ENCODE data around the gene TSC2. TPM values are rescaled to one million over a fixed set of nuclear protein-coding genes. Genes with fewer than 3 reads are reported as not detected.

TSC2 gene
- total RNA-seq, 4 donors from 2014 or later, result 101 to 148 (median 109) TPM

DNA sequence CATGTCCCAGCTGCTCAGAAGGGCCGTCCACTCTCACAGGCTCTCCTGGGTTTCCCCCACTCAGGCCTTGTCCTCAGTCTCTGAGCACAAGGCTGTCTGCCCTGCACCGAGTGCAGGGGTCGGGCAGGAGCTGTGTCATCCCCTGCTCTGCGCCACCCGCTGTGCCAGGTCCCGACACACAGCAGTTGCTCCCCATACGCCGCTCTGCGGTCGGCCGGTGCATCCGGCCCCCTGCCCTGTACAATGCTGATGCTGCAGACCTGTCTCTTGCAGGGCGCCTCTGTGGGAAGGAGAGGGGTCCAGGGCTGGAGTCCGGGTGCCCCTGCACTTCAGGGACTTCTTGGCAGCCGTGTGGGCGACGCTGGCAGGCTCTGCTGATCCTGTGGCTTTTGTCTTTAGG is 6.1 kb downstream of the TSC2 start:
- Histone ChIP-seq H3K36me3 (peaks cover 10 to 20% of the 10 kb centered on the region in 2 donors), H3K4me3 (replicated peaks in 1 of 3) (no peak overlapping the region), H3K27me3 (no peaks in the 10 kb centered on the region), H3K9me3 (no peaks in the 10 kb centered on the region), H3K4me1 (peaks cover 16 to 35% of the 10 kb centered on the region in 2 donors), H3K27ac (peak overlapping the region in 1 of 3 donors; percentile 10)
- TF ChIP-seq, protein P1, sequence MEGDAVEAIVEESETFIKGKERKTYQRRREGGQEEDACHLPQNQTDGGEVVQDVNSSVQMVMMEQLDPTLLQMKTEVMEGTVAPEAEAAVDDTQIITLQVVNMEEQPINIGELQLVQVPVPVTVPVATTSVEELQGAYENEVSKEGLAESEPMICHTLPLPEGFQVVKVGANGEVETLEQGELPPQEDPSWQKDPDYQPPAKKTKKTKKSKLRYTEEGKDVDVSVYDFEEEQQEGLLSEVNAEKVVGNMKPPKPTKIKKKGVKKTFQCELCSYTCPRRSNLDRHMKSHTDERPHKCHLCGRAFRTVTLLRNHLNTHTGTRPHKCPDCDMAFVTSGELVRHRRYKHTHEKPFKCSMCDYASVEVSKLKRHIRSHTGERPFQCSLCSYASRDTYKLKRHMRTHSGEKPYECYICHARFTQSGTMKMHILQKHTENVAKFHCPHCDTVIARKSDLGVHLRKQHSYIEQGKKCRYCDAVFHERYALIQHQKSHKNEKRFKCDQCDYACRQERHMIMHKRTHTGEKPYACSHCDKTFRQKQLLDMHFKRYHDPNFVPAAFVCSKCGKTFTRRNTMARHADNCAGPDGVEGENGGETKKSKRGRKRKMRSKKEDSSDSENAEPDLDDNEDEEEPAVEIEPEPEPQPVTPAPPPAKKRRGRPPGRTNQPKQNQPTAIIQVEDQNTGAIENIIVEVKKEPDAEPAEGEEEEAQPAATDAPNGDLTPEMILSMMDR (IDR thresholded peaks at IDR 0.05), result no peak
- intact Hi-C loops (cut with DNase I), result no loop called here
- no peak for DNase-seq
- 91 to 96% methylated on average over 12 to 14 of the region's 17 CpGs for WGBS, 2 donors

DNA sequence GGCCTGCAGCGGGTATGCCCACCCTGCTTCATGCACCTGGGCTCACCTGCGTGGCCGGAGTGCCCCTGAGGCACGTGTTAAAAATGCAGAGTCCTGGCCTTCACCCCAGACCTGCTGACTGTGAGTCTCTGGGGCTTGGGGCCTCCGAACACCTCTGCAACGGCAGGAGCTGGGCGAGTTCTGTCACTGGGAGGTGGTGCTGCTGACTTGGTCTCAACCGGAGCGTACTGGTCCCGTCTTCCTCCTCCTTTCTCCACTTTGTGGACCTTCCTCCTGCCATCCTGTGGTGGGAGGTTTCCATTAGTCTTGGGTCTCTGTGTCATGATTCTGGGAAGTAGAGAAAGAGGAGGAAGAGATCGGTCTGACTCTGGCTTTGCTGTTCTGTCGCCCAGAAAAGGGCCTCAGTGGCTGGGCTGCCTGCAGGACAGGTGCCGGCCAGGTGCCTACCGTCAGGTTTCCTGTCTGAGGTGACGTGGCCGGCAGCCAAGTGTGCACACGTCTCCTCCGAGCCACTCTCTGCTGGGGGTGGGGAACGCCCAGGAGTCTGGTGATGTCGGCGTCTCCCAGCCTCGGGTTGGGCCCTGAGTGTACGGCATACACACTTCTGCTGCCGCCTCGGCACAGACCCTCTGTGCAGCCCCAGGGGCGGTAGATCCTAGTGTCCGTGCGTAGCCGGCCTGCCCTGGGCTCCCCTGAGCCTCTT is 6.9 kb downstream of the TSC2 start:
- Histone ChIP-seq H3K27ac (peak overlapping the region in 2 of 3 donors; percentile 17 to 50), H3K4me1 (peaks cover 16 to 32% of the 10 kb centered on the region in 2 donors), H3K9me3 (no peaks in the 10 kb centered on the region), H3K27me3 (no peaks in the 10 kb centered on the region), H3K4me3 (replicated peaks in 1 of 3) (no peak overlapping the region), H3K36me3 (peaks cover 10 to 20% of the 10 kb centered on the region in 2 donors)
- DNase-seq, result peak; percentile 83 to 86
- intact Hi-C loops (cut with DNase I), result no loop called here
- no peak for TF ChIP-seq POLR2A (IDR thresholded peaks at IDR 0.05)
- TF ChIP-seq, protein P1 (IDR thresholded peaks at IDR 0.05), result no peak
- 73 to 85% methylated on average over 10 to 12 of the region's 29 CpGs for WGBS, 2 donors

DNA sequence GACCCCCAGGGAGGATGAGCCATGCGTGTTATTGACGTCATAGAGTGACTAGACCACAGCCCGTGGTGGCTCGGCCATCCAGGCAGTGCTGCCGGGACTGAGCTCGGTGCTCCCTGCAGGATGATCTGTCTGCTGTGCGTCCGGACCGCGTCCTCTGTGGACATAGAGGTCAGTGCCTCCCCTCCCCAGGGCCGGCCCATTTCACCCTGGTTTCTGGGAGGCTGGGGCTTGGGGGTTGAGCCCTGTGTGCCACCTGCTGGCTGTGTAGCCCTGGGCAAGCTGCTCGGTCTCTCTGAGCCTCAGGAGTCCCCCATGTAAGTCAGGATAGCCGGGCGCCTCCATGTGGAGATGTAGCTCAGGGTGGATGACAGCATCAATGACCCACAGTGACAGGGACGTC is 8.3 kb downstream of the TSC2 start:
- Histone ChIP-seq H3K27ac (peak overlapping the region in 2 of 3 donors; percentile 75 to 78), H3K4me1 (peaks cover 16 to 32% of the 10 kb centered on the region in 2 donors), H3K4me3 (replicated peaks in 1 of 3) (no peak overlapping the region), H3K9me3 (no peaks in the 10 kb centered on the region), H3K36me3 (peaks cover 10 to 18% of the 10 kb centered on the region in 2 donors), H3K27me3 (no peaks in the 10 kb centered on the region)
- no peak for DNase-seq
- intact Hi-C loops (cut with DNase I), result no loop called here
- no peak for TF ChIP-seq POLR2A (IDR thresholded peaks at IDR 0.05)
- TF ChIP-seq, protein P1 (IDR thresholded peaks at IDR 0.05), result peak in 1 of 6 experiments; percentile 8
- 85 to 89% methylated on average over 11 to 13 of the region's 15 CpGs for WGBS, 2 donors

DNA sequence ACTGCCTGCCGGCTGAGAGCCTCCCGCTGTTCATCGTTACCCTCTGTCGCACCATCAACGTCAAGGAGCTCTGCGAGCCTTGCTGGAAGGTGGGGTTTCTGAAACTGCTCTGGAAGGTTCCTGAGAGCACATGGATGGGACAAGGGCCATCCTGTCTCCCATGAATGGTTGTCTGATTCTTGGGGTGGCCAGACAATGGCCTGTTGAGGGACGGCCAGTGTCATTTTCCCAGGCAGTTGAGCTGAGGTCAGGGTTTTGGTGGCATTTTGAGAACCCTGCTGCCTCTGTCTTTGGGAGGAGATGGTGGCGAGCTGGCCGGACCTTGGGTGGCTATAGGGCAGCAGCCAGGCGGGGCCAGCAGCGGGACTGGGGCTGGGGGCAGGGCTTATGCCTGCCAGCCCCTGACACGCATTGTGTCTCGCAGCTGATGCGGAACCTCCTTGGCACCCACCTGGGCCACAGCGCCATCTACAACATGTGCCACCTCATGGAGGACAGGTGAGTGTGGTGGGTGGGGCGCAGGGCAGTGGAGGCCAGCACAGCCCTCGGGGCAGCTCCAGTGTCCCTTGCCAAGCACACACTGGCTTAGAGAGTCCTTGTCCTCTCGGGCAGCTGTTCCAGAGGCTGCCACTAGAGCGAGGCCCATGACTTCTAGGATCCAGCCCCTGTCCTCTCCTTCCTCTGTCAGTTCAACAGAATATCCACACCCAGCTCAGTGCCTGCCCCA is 9.1 kb downstream of the TSC2 start:
- H3K27me3 ChIP-seq, result no peaks in the 10 kb centered on the region
- peaks cover 10 to 18% of the 10 kb centered on the region in 2 donors for H3K36me3 ChIP-seq
- H3K4me1 ChIP-seq, result peaks cover 16 to 32% of the 10 kb centered on the region in 2 donors
- intact Hi-C loops (cut with DNase I), result no loop called here
- TF ChIP-seq, protein P1 (IDR thresholded peaks at IDR 0.05), result peak in 5 of 6 experiments; percentile 34 to 77 (median 72)
- peak in 1 of 2 donors; percentile 24 for TF ChIP-seq POLR2A (IDR thresholded peaks at IDR 0.05)
- no peak overlapping the region for H3K4me3 ChIP-seq (replicated peaks in 1 of 3)
- peak; percentile 90 to 93 for DNase-seq
- H3K27ac ChIP-seq, result peak overlapping the region; percentile 74 to 78 (median 75)
- 66 to 85% methylated on average over 8 to 12 of the region's 19 CpGs for WGBS, 2 donors
- no peaks in the 10 kb centered on the region for H3K9me3 ChIP-seq

DNA sequence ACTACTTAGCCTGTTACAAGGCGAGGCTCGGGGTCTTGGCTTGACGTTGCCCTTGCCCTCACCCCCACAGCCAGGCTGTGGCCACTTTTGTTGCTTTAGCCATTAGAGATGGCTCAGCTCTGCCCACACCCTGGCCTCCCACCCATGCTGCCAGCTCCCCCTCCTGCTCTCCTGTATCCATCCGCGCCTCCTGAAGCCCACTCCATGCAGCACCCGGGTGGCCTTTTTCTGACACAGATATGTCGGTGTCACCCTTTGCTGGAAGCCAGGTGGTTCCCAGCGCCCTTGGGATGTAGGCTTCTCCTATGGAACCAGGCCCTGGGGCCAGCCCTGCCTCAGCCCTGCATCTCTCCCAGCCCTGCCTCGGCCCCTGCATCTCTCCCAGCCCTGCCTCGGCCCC is 9.7 kb downstream of the TSC2 start:
- Histone ChIP-seq H3K9me3 (no peaks in the 10 kb centered on the region), H3K27ac (peak overlapping the region; percentile 74 to 78 (median 75)), H3K4me1 (peaks cover 16 to 32% of the 10 kb centered on the region in 2 donors), H3K36me3 (peaks cover 10 to 19% of the 10 kb centered on the region in 2 donors), H3K27me3 (no peaks in the 10 kb centered on the region), H3K4me3 (replicated peaks in 1 of 3) (no peak overlapping the region)
- WGBS, 2 donors, result 82 to 84% methylated on average over 8 to 10 of the region's 10 CpGs
- intact Hi-C loops (cut with DNase I), result no loop called here
- no peak for TF ChIP-seq POLR2A (IDR thresholded peaks at IDR 0.05)
- TF ChIP-seq, protein P1 (IDR thresholded peaks at IDR 0.05), result peak in 1 of 6 experiments; percentile 23
- no peak for DNase-seq
